Measurements from ENCODE around the gene OSBPL10. TPM values are rescaled to one million over a fixed set of nuclear protein-coding genes. Genes with fewer than 3 reads are reported as not detected.

The OSBPL10 gene
- total RNA-seq, 2 experiments from 2014 or later = 65.7 to 170 TPM

DNA sequence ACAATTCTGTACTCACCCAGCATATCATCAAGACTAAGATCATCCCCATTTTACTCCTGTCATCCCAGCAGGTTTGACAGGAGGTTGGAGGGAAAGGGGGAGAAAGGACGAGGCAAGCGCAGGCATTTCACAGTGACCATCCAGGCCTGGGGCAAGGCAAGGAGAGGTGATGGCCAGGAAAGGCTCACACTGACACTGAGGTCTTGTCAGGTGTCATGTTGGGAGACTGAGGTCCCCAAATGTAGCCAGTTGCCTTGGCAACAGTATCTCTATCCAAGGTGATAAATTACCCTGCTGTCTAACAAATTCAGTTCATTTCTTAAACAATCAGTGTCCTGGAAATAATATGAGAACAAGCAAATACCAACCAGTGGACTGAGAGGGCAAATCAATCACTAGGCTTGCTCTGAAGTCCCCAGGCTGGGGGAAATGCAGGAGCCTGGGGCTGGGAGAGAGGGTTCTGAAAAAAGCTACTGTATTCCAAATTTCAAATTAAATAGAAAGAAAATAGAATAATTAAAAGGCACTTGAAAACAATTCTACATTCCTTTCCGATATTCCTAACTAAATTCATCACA, 172.8 kb downstream of the OSBPL10 start:
- POLR2A ChIA-PET = no interaction called here

DNA sequence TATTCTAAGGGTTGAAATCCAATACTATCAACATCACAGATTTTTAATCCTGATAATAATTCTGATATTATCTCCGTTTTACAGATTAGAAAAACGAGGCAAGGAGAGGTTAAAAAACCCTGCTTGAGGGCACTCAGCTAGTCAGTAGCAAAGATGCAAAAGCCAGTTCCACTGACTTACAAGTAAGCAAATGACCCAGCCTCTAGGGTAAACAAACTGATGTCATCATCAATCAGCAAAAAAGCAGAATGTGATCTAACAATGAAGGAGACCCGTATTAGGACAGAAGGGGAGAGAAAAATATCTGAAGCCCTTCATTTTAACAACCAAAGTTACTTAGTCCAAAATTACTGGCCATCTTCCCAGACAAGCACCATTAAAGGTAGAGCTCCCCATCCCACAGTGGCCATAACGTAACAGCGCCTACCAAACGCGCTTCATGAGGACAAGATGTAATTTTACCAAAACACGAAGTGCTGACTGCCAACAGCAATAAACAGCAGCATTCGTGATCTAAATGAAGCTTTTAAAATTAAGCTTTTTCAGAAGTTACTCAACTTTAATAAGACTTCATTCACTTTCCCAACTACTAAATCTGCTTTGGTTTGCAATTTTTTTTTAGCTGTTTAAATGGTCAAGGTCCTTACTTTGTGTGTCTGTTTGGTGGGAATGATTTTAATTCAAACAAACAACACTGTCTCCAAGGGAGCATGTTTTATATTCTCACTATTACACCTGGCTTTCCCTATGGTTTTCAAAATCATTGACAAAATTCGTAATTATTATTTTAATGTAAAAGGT, 176.6 kb downstream of the OSBPL10 start:
- POLR2A ChIA-PET = interaction anchor here (0.7 to 1.7 kb wide), 4 partner anchors 9 to 180 kb away, joined by 3 to 4 read pairs (median 4); no protein-coding TSS in a partner anchor
- Histone ChIP-seq H3K4me1 (ENCODE audit: insufficient read depth, low read length, poor library complexity, severe bottlenecking) (no peaks in the 10 kb centered on the region), H3K4me2 (ENCODE audit: low read length) (no peak overlapping the region), H2AFZ (ENCODE audit: low read length) (no peak overlapping the region), H3K9me3 (ENCODE audit: low read length) (no peaks in the 10 kb centered on the region), H3K27ac (ENCODE audit: low read depth, low read length, poor library complexity, severe bottlenecking) (no peak overlapping the region), H3K79me2 (ENCODE audit: insufficient read depth, low read depth, low read length) (peaks cover 68% of the 10 kb centered on the region), H4K20me1 (ENCODE audit: insufficient read depth, low read length) (no peaks in the 10 kb centered on the region; the same call in 1 of the 2 replicates), H3K4me3 (ENCODE audit: low read depth, low read length, poor library complexity, severe bottlenecking) (no peak overlapping the region), H3K9me2 (ENCODE audit: insufficient read depth, low read length) (no peaks in the 10 kb centered on the region), H3K36me3 (ENCODE audit: insufficient read depth, low read length) (peaks cover 61% of the 10 kb centered on the region)
- intact Hi-C loops (cut with micrococcal nuclease; ENCODE audit: unreplicated experiment) = no loop called here
- no peak for TF ChIP-seq EZH2phosphoT487 (IDR thresholded peaks at IDR 0.05; ENCODE audit: borderline replicate concordance, low read depth, low read length)
- TF ChIP-seq, protein P1, sequence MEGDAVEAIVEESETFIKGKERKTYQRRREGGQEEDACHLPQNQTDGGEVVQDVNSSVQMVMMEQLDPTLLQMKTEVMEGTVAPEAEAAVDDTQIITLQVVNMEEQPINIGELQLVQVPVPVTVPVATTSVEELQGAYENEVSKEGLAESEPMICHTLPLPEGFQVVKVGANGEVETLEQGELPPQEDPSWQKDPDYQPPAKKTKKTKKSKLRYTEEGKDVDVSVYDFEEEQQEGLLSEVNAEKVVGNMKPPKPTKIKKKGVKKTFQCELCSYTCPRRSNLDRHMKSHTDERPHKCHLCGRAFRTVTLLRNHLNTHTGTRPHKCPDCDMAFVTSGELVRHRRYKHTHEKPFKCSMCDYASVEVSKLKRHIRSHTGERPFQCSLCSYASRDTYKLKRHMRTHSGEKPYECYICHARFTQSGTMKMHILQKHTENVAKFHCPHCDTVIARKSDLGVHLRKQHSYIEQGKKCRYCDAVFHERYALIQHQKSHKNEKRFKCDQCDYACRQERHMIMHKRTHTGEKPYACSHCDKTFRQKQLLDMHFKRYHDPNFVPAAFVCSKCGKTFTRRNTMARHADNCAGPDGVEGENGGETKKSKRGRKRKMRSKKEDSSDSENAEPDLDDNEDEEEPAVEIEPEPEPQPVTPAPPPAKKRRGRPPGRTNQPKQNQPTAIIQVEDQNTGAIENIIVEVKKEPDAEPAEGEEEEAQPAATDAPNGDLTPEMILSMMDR (conservative IDR thresholded peaks at IDR 0.05; ENCODE audit: low read length) = no peak
- BruUV-seq (replicated peaks) = no TSS peak
- CTCF ChIA-PET (ENCODE audit: unreplicated experiment) = no interaction called here
- no peak for DNase-seq (ENCODE audit: low spot score)

More for the DNA sequence above, 172.8 kb downstream of the OSBPL10 start:
- peaks cover 63% of the 10 kb centered on the region for H3K36me3 ChIP-seq (ENCODE audit: insufficient read depth, low read length)
- H3K27ac ChIP-seq (ENCODE audit: low read depth, low read length, poor library complexity, severe bottlenecking) = no peak overlapping the region
- no peaks in the 10 kb centered on the region; the same call in 1 of the 2 replicates for H4K20me1 ChIP-seq (ENCODE audit: insufficient read depth, low read length)
- peaks cover 59% of the 10 kb centered on the region for H3K79me2 ChIP-seq (ENCODE audit: insufficient read depth, low read depth, low read length)
- H3K4me3 ChIP-seq (ENCODE audit: low read depth, low read length, poor library complexity, severe bottlenecking) = no peak overlapping the region
- DNase-seq (ENCODE audit: low spot score) = no peak
- intact Hi-C loops (cut with micrococcal nuclease; ENCODE audit: unreplicated experiment) = no loop called here
- TF ChIP-seq, protein P1 (conservative IDR thresholded peaks at IDR 0.05; ENCODE audit: low read length) = no peak
- TF ChIP-seq EZH2phosphoT487 (IDR thresholded peaks at IDR 0.05; ENCODE audit: borderline replicate concordance, low read depth, low read length) = no peak
- H3K9me2 ChIP-seq (ENCODE audit: insufficient read depth, low read length) = no peaks in the 10 kb centered on the region
- H3K4me2 ChIP-seq (ENCODE audit: low read length) = no peak overlapping the region
- CTCF ChIA-PET (ENCODE audit: unreplicated experiment) = no interaction called here
- no peaks in the 10 kb centered on the region for H3K9me3 ChIP-seq (ENCODE audit: low read length)
- no TSS peak for BruUV-seq (replicated peaks)
- H2AFZ ChIP-seq (ENCODE audit: low read length) = no peak overlapping the region
- no peaks in the 10 kb centered on the region for H3K4me1 ChIP-seq (ENCODE audit: insufficient read depth, low read length, poor library complexity, severe bottlenecking)
